H7 (cell line): ENCODE results near the gene HIBCH. TPM values are rescaled to one million over a fixed set of nuclear protein-coding genes. Genes with fewer than 3 reads are reported as not detected.
"Not testable (repeated sequence)": the region's sequence is repeated elsewhere in the genome, so short reads cannot be mapped to it uniquely, and the experiment has no call there.

ENCODE experiments used
- DNase-seq: peaks from one replicate; pipeline ENCODE4 v3.0.0; 2012
- H3K27me3 ChIP-seq: 2 replicates; pipeline ENCODE4 v1.6.0; 2011; ENCODE audit warnings: mild to moderate bottlenecking, low read length; ENCODE audit not compliant: control insufficient read depth, insufficient read depth
- H3K36me3 ChIP-seq: replicated peaks from 2 replicates; pipeline ENCODE4 v1.5.1; 2011; ENCODE audit warnings: low read length; ENCODE audit not compliant: control insufficient read depth, insufficient read depth
- H3K4me3 ChIP-seq: 2 replicates; pipeline ENCODE4 v1.5.1; 2011; ENCODE audit warnings: low read depth, mild to moderate bottlenecking, control low read depth, low read length, moderate library complexity; ENCODE audit not compliant: insufficient read depth
- total RNA-seq: library from RNA; depleted of rRNA; stranded (reverse); fragments of >200 nt; shearing (Covaris generic); gene quantifications from 2 replicates; pipeline ENCODE4 v1.2.3, GENCODE V29; 2014; rRNA removed

The HIBCH gene, protein sequence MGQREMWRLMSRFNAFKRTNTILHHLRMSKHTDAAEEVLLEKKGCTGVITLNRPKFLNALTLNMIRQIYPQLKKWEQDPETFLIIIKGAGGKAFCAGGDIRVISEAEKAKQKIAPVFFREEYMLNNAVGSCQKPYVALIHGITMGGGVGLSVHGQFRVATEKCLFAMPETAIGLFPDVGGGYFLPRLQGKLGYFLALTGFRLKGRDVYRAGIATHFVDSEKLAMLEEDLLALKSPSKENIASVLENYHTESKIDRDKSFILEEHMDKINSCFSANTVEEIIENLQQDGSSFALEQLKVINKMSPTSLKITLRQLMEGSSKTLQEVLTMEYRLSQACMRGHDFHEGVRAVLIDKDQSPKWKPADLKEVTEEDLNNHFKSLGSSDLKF
- 13.0 and 14.3 TPM in 2 replicates for total RNA-seq

DNA sequence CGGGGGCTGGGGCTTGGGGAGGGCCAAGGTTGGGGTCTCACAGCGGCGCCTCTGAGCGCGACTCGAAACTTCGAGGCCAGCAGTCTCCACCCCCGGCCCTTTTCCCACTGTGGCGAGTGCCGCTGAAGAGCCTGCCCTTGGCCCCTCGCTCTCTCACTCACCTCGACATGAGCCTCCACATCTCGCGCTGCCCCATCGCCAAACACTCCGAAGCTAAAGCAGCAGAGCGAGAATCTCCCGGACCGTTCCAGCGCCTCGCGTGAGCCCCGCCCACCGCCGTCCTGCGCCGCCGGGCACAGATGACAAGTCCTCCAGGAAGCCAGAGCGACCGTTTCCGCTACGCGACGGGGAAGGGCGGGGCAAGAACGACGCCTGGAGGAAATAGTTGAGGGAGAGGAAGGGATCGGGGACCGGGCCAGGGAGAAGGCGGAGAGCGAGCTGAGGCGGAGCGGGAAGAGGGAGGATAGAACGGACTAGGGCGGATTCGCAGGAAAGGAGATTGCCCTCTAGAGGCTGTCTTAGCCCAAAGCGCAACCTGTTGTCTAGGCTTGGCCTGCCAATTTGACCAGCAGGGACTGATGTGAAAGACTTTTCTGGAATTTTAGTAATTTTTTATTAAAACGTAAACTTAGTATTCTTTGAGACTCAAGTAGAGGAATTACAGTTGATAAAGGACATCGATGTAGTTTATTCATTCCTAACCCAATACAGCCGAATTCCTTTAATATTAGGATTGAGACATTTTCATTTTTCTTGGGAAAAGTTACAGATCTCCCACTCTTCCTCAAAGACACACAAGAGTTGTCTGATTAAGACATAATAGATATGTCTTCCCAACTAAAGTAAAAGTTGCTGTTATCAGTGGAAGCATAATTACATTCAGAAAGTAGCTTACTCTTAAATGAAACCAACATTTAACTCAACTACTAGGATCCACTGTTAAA is at the start of gene HIBCH:
TSS of gene HIBCH (minus strand) at position 272 of the 944 bp plus-strand sequence. CDS start at position 196, 76 bp downstream.
- peak; percentile 85 for DNase-seq
- Histone ChIP-seq H3K36me3 (no peaks in the 10 kb centered on the region), H3K27me3 (no peaks in the 10 kb centered on the region), H3K4me3 (peak within 1 kb of the TSS; percentile 88)

DNA sequence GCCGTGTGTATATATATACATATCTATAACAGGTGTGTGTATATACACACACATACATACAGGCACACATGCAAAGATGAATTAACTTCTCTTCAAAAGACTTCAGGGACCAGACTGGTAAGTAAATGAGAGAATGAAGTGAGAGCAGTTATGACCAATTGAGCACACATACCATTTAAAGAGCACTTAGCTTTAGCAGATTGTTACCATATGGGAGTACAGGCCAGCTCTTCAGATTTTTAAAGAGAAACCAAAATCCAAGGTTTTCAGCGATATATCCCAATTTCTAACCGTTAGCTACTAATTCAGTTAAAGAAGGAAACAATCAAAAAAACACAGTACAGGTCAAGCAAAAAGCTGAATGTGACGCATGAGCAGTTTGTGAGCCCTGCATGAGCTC is 47.5 kb upstream of the HIBCH start:
- no peak overlapping the region for H3K4me3 ChIP-seq
- H3K27me3 ChIP-seq, result no peaks in the 10 kb centered on the region
- H3K36me3 ChIP-seq, result no peaks in the 10 kb centered on the region
- no peak for DNase-seq

DNA sequence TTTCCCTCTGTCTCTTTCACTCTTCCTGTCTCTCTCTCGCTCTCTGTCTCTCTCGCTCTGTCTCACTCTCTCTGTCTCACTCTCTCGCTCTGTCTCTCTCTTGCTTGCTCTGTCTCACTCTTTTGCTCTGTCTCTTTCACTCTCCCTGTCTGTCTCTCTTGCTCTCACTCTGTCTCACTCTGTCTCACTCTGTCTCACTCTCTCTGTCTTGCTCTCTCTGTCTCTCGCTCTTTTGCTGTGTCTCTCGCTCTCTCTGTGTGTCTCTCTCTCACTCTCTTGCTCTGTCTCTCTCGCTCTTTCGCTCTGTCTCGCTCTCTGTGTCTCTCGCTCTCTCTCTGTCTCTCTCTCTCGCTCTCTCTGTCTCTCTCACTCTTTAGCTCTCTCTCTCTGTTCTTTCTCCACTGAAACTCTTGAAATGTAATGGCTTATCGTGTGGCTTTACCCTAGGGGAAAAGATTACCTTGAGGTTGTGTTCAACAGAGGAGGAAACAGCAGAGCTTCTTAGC is 46.7 kb upstream of the HIBCH start:
- no peaks in the 10 kb centered on the region for H3K36me3 ChIP-seq
- DNase-seq, result no peak
- H3K27me3 ChIP-seq, result no peaks in the 10 kb centered on the region
- H3K4me3 ChIP-seq, result no peak overlapping the region

DNA sequence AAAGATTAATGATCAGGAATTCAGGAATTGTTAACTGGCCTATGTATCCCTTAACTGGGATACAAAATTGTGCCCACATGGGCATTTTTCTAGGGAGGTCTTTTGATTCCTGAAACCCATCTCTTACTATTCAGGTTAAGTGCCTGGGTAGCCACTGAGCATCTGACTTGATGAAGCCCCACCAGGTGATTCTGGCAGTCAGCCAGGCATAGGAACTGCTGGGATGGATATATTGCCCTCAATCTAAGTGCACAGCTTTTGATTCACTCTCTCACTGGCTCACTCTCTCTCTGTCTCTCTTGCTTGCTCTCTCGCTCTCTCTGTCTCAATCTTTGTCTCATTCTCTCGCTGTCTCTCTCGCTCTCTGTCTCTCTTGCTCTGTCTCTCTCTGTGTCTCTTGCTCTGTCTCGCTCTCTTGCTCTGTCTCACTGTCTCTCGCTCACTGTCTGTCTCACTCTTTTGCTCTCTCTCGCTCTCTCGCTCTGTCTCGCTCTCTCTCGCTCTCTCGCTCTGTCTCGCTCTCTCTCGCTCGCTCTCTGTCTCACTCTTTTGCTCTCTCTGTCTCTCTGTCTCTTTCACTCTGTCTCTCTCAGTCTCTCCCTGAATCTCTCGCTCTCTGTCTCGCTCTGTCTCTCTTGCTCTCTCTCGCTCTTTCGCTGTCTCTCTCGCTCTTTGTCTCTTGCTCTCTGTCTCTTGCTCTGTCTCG is 46.0 kb upstream of the HIBCH start:
- Histone ChIP-seq H3K27me3 (no peaks in the 10 kb centered on the region), H3K4me3 (no peak overlapping the region), H3K36me3 (no peaks in the 10 kb centered on the region)
- DNase-seq, result no peak

DNA sequence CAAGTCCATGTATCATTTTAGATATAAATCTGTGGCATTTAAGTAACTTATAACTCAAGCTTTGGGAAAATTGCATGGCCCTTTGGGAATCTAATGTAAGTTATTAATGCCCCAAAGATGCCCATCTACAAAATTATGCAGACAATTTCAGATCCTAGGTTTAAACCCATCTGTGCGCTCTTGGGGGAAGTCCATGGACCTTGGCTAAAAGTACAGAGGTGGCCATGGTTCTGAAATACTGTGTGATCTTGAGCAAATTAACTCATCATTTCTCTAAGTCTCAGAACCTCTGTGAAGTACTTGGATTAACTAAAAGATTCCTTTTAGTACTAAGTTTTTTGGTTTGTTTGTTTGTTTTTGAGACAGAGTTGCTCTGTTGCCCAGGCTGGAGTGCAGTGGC is 43.3 kb upstream of the HIBCH start:
- Histone ChIP-seq H3K27me3 (no peaks in the 10 kb centered on the region), H3K36me3 (no peaks in the 10 kb centered on the region), H3K4me3 (no peak overlapping the region)
- DNase-seq, result no peak

DNA sequence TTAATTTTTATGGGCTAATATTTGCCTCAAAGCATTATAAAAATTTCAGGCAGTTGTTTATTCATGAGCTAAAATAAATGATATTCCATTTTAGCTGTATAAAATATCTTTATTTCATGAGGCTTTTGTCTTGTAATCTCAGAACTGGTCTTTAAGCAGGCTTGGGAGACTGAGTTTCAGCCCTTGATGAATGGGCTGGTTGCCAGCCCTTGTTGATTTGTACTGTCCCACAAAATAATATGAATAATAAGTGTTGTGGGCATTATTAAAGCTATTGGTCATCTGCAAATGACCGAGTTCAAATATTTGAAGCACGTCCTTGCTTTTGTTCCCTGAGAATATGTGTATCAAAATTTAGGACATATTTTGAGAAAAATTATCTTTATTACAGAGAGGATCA is 41.9 kb upstream of the HIBCH start:
- Histone ChIP-seq H3K4me3 (no peak overlapping the region), H3K27me3 (no peaks in the 10 kb centered on the region), H3K36me3 (no peaks in the 10 kb centered on the region)
- no peak for DNase-seq

DNA sequence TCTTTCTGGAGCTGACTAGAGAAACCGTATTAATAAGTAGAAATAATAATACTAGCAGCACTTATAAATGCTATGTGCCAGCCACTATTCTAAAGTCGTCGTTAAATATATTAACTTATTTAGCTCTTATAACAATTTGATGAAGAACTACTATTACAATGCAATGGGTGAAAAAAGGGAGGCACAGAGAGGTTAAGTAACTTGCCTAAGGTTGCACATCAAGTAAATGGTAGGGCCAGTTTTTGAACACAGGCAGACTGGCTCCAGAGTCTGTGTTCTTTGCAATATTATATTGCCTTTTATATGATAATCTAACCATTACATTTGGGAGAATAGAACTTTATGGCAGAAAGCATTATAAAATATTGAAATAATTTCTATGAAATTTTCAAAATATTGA is 41.3 kb upstream of the HIBCH start:
- no peak for DNase-seq
- H3K36me3 ChIP-seq, result no peaks in the 10 kb centered on the region
- H3K4me3 ChIP-seq, result no peak overlapping the region
- H3K27me3 ChIP-seq, result no peaks in the 10 kb centered on the region

DNA sequence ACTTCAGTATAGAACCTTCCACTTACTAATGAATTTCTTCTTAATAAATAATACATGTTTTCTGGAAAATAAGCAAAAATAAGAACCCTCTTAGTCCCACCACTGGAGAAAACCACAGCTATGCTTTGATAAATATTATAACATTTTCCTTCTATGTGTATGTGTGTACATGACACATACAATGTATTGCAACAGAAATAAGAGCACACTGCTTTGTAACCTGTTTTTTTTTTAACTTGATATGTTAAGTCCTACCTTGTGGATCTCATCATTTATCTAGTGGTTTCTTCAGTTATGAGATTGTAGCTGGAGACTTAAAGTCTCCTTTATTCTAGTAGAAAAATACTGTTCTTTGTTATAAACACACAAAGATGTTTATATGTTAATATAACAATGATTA is 40.9 kb upstream of the HIBCH start:
- H3K36me3 ChIP-seq, result no peaks in the 10 kb centered on the region
- no peaks in the 10 kb centered on the region for H3K27me3 ChIP-seq
- DNase-seq, result no peak
- H3K4me3 ChIP-seq, result no peak overlapping the region

DNA sequence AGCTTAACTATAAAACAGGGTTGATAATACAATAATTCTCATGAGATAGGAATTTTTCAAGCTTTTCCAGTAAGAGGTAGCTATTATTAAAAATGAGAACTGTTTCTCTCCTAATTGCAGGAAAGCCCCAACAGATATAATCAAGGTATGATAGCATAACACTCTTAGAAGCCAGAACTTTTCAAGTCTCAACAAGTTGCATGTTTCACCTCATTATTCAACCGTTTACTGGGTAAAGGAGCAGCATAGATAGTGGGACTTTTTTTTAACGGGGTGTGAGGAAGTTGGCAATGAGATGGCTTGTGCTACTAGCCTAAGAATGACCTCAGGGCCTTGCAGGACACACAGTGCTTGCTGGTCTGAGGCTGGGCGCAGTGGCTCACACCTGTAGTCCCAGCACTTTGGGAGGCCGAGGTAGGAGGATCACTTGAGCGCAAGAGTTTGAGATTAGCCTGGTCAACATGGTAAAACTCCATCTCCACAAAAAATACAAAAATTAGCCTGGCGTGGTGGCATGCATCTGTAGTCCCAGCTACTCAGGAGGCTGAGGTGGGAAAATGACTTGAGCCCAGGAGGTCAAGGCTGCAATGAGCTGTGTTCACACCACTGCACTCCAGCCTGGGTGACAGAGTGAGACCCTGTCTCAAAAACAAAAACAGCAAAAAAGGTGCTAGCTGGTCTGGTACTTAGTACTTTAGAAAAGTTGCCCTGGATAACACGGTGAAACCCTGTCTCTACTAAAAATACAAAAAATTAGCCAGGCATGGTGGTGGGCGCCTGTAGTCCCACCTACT is 39.2 kb upstream of the HIBCH start:
- not testable (repeated sequence) for H3K4me3 ChIP-seq, H3K27me3 ChIP-seq

DNA sequence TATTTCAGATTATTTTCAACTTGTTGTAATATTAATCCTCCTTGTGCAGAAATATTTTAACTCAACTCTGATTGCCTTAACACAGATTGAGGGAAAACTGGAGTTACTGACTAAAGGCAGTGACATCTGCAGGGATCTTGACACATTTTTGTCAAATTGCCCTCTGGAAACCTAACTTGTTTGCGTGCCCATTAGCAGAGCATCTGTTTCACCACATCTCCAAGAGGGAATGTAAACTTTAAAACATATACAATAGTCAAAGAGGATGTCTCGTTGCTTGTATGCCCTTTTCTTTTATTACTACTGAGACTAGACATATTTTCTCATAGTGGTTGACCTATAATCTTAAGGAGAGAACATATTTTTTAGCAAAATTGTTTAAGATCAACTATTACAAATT is 38.0 kb upstream of the HIBCH start:
- Histone ChIP-seq H3K27me3 (no peaks in the 10 kb centered on the region), H3K4me3 (no peak overlapping the region), H3K36me3 (no peaks in the 10 kb centered on the region; the same call in 1 of the 2 replicates)
- no peak for DNase-seq

More for the DNA sequence above, 39.2 kb upstream of the HIBCH start:
- H3K36me3 ChIP-seq, DNase-seq: not testable (repeated sequence)

DNA sequence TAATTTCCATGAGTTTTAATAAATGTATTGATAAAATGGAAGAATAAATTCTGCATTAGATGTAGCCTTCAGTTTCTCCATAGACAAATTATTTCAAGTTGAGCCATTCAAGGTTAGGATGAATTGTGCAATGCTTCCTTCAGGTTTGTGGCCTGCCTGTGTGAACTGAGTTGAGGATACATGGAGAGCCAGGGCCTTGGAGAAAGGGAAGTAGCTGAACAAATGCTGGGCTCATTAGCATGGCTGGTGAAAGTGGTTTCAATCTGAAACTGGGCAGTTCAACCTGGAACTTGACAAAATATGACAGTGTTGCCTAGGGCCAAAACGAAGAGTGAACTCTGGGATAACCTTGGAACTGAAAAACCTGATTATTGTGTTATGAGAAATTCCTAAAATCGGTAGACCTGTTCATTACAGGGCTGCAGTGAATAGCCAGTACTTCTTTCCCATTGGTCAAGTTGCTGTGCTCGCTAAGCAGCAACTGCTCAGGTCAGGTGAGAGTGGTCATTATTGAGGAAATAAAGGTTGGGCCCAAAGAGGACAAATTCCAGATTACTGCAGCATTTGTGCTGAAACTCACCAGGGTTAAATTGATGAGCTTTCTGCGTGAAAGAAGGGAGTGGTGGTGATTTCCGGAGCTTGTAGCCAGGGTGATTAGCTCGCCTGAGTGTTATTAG is 36.5 kb upstream of the HIBCH start:
- Histone ChIP-seq H3K27me3 (no peaks in the 10 kb centered on the region), H3K4me3 (no peak overlapping the region), H3K36me3 (no peaks in the 10 kb centered on the region; the same call in 1 of the 2 replicates)
- no peak for DNase-seq

DNA sequence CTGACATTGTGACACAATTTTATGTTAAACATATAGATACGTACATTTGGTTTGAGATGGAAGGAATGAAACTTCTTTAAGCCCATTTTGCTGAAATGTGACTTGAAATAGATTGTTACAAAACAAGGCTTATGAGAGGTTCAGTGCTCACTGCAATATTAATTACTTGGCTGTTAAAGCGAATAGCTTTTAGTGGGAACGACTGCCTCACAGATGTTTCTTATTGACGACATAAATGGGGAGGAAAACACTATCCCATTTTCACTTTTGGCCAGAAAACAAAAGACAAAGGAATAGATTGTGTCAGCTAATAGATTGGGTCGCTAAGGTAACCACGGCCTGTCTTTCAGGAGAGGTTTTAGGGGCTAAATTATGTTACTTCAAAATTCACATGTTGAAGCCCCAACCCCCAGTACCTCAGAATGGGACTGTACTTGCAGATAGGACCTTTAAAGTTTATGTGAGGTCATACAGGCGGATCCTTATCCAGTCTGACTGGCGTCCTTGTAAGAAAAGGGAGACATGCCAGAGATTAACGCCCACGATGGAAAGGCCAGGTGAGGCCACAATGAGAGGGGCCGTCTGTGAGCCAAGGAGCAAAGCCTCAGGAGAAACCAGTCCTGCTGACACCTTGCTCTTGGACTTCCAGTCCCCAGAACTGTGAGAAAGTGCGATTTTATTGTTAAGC is 34.5 kb upstream of the HIBCH start:
- no peak overlapping the region for H3K4me3 ChIP-seq
- H3K36me3 ChIP-seq, result no peaks in the 10 kb centered on the region; the same call in 1 of the 2 replicates
- DNase-seq, result no peak
- H3K27me3 ChIP-seq, result no peaks in the 10 kb centered on the region

DNA sequence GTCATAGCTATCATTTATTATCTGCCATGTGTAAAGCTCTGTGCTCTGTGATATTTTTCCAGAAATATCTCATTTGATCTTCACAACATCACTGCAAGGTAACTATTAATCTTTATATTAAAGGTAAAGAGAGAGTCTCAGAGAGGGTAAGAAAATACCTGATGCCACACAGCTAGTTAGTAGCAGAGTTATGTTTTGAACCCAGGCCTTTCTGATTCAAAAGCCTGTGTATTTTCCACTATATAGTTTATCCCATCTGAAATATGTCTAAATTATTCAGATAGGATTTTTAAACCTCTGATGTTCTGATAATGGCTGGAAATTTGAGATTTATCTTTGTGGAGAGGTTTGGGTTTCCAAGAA is 33.9 kb upstream of the HIBCH start:
- H3K4me3 ChIP-seq, result no peak overlapping the region
- H3K27me3 ChIP-seq, result no peaks in the 10 kb centered on the region
- DNase-seq, result no peak
- no peaks in the 10 kb centered on the region; the same call in 1 of the 2 replicates for H3K36me3 ChIP-seq
